Heart left ventricle (tissue), 13 donors: Measurements from ENCODE around the gene SEMA4D.

Experiments used
- CTCF ChIP-seq, 12 donors: fragments of 200-600 bp; sonication (generic) in 4 of 12; IDR thresholded peaks; one replicate each; pipeline versions ENCODE4 v1.5.0 to v1.8.0; 2018 to 2022; ENCODE audit warnings: antibody characterized with exemption in 12 of 12, mild to moderate bottlenecking in 5 of 12
- POLR2A ChIP-seq, 2 donors: fragments of 450-650 bp; IDR thresholded peaks; one replicate each; pipeline ENCODE4 v1.6.1; 2017; ENCODE audit warnings: antibody characterized with exemption in 2 of 2, mild to moderate bottlenecking in 2 of 2, moderate library complexity in 2 of 2
- donor health status: ischemic (EF 13 %, LVEDD 7.1; RV severe dilation, severe dysfunction).
- donor health status: DM: no; HTN: yes; CAD: no.
- donor health status: DM: no; HTN: no; CAD: no.
- donor health status: ischemic (EF 25% LVEDD 6.9; RV normal size, moderate dysfunction).
- donor health status: ischemic (EF 25% LVEDD 5.7; RV mildly dilated, moderate dysfunction).
- donor health status: ischemic (EF 35%, LVEDD 5.7; RV mildly dilated, moderate dysfunction).
- donor health status: nonischemic (EF 11% LVEDD 7.7; RV severe dilation, severe dysfunction).
- donor health status: DM: yes; HTN: yes; CAD: no.
- donor health status: PGD.
- donor health status: ischemic (EF 29% LVEDD 5.4; RV normal size, mild dysfunction).
- donor health status: nonischemic (EF 23%, LVEDD 6.1; RV moderate dilation, normal function).

- TF ChIP-seq CTCF (IDR thresholded peaks at IDR 0.05) (no peak), POLR2A (IDR thresholded peaks at IDR 0.05) (no peak)
Measured at GRCh38 chr9:89482901-89483361, 15.0 kb downstream of the SEMA4D start.
